ENCODE data around the gene ALOXE3.
"Not testable (repeated sequence)": the region's sequence is repeated elsewhere in the genome, so short reads cannot be mapped to it uniquely, and the experiment has no call there.

ALOXE3 gene

GRCh38 chr17:8079291-8080207 is 38.8 kb downstream of the ALOXE3 start:
- Histone ChIP-seq H3K4me3 (ENCODE audit: low read depth in 1 of 2, low read length in 2 of 2) (peak overlapping the region in 1 of 2 experiments; percentile 61; a peak in 3 of 4 replicates), H3K27ac (ENCODE audit: low read length) (no peak overlapping the region), H3K79me2 (ENCODE audit: insufficient read depth, low read length) (no peaks in the 10 kb centered on the region), H4K20me1 (ENCODE audit: insufficient read depth, low read length) (no peaks in the 10 kb centered on the region), H3K4me1 (ENCODE audit: insufficient read depth, low read length) (peaks cover 16% of the 10 kb centered on the region), H3K27me3 (ENCODE audit: insufficient read depth, low read length, poor library complexity) (peaks cover 22% of the 10 kb centered on the region), H3K9me3 (ENCODE audit: insufficient read depth, low read length, severe bottlenecking) (no peaks in the 10 kb centered on the region), H3K4me2 (ENCODE audit: insufficient read depth, low read length) (peak overlapping the region; percentile 92), H2AFZ (ENCODE audit: low read depth, low read length) (peak overlapping the region; percentile 91), H3K36me3 (ENCODE audit: insufficient read depth, low read length) (no peaks in the 10 kb centered on the region), H3K9ac (ENCODE audit: low read depth, low read length) (peak overlapping the region; percentile 55)
- peak; percentile 76 for DNase-seq
- TF ChIP-seq, protein P1, sequence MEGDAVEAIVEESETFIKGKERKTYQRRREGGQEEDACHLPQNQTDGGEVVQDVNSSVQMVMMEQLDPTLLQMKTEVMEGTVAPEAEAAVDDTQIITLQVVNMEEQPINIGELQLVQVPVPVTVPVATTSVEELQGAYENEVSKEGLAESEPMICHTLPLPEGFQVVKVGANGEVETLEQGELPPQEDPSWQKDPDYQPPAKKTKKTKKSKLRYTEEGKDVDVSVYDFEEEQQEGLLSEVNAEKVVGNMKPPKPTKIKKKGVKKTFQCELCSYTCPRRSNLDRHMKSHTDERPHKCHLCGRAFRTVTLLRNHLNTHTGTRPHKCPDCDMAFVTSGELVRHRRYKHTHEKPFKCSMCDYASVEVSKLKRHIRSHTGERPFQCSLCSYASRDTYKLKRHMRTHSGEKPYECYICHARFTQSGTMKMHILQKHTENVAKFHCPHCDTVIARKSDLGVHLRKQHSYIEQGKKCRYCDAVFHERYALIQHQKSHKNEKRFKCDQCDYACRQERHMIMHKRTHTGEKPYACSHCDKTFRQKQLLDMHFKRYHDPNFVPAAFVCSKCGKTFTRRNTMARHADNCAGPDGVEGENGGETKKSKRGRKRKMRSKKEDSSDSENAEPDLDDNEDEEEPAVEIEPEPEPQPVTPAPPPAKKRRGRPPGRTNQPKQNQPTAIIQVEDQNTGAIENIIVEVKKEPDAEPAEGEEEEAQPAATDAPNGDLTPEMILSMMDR (IDR thresholded peaks at IDR 0.05; ENCODE audit: borderline replicate concordance, extremely low read depth, low read length, poor library complexity, severe bottlenecking) = peak; percentile 88
- TF ChIP-seq EZH2 (IDR thresholded peaks at IDR 0.05; ENCODE audit: borderline replicate concordance, low read depth, low read length, severe bottlenecking) = peak; percentile 10
- ATAC-seq (ENCODE audit: insufficient read depth, low read depth) = peak; percentile 94

DNA sequence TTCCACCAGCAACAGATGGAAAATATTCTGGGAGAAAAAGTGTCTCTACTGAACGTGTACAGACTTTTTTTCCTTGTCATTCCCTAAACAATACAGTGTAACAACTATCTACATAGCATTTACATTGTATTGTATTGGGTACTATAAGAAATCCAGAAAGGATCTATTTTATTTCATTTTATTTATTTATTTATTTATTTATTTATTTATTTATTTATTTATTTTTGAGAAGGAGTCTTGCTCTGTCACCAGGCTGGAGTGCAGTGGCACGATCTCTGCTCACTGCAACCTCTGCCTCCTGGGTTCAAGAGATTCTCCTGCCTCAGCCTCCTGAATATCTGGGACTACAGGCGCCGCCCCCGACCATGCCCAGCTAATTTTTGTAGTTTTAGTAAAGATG is 40.4 kb downstream of the ALOXE3 start:
- not testable (repeated sequence) for H3K4me3 ChIP-seq (ENCODE audit: low read depth in 1 of 2, low read length in 2 of 2); H4K20me1 ChIP-seq (ENCODE audit: insufficient read depth, low read length); ATAC-seq (ENCODE audit: insufficient read depth, low read depth); H3K79me2 ChIP-seq (ENCODE audit: insufficient read depth, low read length); DNase-seq; H3K36me3 ChIP-seq (ENCODE audit: insufficient read depth, low read length); H2AFZ ChIP-seq (ENCODE audit: low read depth, low read length); H3K4me2 ChIP-seq (ENCODE audit: insufficient read depth, low read length); H3K9ac ChIP-seq (ENCODE audit: low read depth, low read length); H3K9me3 ChIP-seq (ENCODE audit: insufficient read depth, low read length, severe bottlenecking); H3K27ac ChIP-seq (ENCODE audit: low read length)
- Histone ChIP-seq H3K27me3 (ENCODE audit: insufficient read depth, low read length, poor library complexity) (peaks cover 38% of the 10 kb centered on the region), H3K4me1 (ENCODE audit: insufficient read depth, low read length) (peaks cover 21% of the 10 kb centered on the region)

DNA sequence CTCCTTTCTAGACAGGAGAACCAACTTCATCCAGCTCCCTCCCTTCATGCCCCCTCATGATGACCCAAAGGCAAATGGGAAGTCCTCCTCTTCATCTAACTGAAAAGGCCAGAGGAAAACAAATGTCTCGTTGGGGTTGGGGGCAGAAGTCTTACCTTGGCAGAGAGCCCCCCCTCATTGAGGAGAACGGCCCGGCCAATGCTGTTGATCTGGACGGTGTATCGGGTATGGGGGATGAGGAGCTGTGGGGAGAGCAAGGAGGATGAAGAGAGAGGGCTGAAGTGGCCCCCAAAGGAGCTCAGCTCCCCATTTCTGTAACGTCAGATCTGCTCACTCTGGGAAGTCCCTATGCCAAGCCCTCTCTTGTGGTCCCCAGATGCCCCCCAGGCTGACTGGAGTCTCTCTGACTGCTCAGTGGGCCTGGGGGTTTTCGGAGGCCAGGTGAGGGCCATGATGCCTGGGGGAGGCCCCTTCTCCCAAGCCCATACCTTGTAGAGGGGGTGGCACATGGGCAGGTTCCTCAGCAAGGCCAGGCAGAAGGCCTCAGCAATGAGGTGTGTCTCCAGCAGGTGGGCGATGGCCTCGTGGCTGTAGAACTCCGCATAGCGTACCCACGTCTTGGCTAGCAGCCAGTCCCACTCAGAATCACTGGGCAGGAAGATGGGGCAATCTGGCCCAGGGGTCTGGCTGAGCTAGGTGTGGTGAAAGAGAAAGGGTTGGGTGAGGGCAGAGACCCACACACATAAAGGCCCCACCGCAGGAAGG is 41.6 kb downstream of the ALOXE3 start:
- Histone ChIP-seq H2AFZ (ENCODE audit: low read depth, low read length) (no peak overlapping the region), H3K4me1 (ENCODE audit: insufficient read depth, low read length) (peaks cover 21% of the 10 kb centered on the region), H3K27me3 (ENCODE audit: insufficient read depth, low read length, poor library complexity) (peaks cover 41% of the 10 kb centered on the region), H4K20me1 (ENCODE audit: insufficient read depth, low read length) (peaks cover 9% of the 10 kb centered on the region), H3K4me2 (ENCODE audit: insufficient read depth, low read length) (no peak overlapping the region), H3K9me3 (ENCODE audit: insufficient read depth, low read length, severe bottlenecking) (no peaks in the 10 kb centered on the region), H3K27ac (ENCODE audit: low read length) (no peak overlapping the region), H3K79me2 (ENCODE audit: insufficient read depth, low read length) (no peaks in the 10 kb centered on the region), H3K9ac (ENCODE audit: low read depth, low read length) (no peak overlapping the region), H3K36me3 (ENCODE audit: insufficient read depth, low read length) (no peaks in the 10 kb centered on the region), H3K4me3 (ENCODE audit: low read depth in 1 of 2, low read length in 2 of 2) (no peak overlapping the region)
- no peak for ATAC-seq (ENCODE audit: insufficient read depth, low read depth)
- TF ChIP-seq, protein P1 (IDR thresholded peaks at IDR 0.05; ENCODE audit: borderline replicate concordance, extremely low read depth, low read length, poor library complexity, severe bottlenecking) = no peak
- TF ChIP-seq EZH2 (IDR thresholded peaks at IDR 0.05; ENCODE audit: borderline replicate concordance, low read depth, low read length, severe bottlenecking) = no peak
- no peak for DNase-seq

Measured in DND-41 (cell line).